ENCODE data around the gene HIVEP2.

HIVEP2 gene

DNA sequence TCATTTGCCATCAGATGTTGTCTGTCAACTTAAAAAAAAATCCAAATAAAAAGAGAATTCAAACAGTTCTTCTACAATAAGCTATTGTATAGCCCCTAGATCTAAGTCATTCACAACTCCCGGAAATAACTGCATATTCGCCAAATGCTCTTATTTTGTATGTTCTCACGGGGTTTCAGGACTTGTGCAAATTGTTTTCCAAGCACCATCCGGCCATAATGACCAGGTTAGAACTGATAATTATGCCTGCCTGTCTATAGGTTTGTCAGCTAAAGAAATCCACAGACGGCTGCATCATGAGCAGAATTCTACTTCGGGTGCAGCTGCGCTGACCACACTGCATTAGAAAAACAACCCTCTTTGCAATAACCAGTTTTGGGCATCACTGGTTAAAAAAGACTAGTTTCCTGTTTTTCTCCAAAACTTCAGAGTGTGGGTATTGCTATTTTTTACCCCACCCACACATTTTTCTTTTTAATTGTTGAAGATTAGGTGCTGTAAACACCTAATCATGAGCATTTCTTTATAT lies 87.7 kb downstream of the HIVEP2 start:
- no peak for DNase-seq

DNA sequence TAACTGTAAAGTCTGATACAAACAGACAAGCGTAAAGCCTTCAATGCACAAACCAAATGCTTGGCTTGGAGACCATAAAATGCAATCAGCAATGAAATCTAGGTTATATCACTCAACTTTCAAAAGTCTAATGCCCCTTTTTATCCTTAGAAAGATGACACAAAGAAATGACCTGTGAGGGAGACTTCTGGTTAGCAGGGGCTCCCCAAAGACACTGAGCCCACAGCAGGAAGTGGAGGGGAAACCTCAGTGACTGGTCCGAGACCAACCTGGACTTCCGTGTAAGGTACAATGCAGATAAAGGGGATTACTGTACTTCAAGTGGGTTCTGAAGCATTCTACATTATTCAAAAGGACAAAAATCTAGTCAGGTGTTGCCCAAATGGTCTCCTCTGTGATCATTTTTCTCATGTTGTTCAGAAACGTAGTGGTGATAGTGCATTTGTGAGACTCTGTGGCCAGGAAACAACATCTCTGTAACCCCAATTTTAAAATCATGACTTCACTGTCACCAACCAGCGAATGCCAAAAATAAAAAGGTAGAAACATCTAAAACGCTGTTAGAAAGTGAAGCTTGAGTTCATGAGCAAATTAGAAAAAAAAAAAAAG lies 88.2 kb downstream of the HIVEP2 start:
- DNase-seq: no peak

DNA sequence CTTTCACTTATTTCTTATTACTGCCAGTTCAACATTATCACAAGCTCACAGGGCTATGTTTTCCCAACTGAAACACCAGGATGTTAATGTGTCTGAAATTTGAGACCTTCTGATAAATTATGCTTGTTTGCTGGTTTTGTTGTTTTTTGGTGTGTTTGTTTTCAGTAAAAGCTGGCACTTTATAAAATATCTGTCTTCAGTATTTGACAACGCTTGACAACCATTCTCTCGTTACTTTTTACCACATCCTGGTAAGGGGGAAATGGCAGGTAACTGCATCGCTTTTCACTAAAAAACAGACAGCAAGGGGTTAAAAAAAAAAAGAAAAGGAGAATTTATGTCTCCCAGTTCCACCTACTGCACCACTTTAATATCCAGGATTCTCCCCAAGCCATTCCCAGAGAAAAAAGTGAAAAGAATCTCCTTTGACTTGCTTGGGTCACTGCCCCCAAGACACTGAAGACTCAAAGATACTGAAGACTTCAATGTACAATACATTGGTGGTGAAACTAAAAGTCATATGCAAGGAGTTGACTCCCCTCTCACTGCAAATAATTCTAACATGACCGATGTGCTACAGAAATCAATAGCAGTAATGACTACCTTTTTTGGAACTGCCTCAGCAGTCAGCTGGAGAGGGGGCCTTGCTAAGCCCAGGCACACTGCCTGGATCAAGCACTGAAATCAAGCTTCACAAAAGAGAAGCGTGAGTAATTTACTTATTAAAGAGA lies 88.9 kb downstream of the HIVEP2 start:
- DNase-seq: peak; percentile 41

DNA sequence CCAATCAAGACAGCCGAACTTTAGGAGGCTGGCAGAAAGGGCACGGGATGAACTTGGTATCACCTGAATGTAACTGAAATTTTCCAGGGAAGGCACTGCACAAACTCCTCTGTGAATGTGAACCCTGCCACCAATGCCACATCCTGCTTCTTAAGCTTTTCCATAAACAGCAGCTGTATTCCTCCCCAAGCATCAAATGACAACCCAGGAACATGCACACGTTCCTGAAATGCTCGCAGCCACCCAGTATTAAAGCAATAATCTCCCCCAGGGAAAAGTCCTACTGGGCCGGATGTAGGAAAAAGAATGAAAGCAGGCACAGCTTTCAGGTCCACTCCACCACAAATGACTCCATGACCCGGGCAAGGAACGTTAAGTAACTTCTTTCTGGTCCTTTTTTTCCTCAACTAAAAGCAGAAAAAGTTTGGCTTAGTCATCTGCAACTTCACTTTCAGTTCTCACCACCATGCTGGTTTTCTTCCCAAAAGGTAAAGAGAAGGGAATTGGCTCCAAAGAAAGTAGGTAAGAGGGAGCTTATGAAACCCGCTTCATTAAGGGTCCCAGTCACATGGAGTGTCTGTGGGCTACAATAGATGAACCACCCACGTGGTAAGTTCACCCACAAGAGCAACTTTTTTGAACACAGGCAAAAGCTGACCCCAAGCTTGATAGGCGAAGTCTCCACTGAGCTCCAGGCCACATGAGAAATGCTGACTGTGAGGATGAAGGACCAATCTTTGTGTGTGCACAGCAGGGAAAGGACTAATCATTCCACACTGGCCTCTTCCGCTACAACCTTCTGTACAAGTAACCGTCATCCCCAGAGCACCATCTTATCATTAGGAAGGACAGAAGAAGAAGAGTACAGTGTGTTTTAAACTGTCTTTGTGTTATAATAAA lies 90.1 kb downstream of the HIVEP2 start:
- no peak for DNase-seq

DNA sequence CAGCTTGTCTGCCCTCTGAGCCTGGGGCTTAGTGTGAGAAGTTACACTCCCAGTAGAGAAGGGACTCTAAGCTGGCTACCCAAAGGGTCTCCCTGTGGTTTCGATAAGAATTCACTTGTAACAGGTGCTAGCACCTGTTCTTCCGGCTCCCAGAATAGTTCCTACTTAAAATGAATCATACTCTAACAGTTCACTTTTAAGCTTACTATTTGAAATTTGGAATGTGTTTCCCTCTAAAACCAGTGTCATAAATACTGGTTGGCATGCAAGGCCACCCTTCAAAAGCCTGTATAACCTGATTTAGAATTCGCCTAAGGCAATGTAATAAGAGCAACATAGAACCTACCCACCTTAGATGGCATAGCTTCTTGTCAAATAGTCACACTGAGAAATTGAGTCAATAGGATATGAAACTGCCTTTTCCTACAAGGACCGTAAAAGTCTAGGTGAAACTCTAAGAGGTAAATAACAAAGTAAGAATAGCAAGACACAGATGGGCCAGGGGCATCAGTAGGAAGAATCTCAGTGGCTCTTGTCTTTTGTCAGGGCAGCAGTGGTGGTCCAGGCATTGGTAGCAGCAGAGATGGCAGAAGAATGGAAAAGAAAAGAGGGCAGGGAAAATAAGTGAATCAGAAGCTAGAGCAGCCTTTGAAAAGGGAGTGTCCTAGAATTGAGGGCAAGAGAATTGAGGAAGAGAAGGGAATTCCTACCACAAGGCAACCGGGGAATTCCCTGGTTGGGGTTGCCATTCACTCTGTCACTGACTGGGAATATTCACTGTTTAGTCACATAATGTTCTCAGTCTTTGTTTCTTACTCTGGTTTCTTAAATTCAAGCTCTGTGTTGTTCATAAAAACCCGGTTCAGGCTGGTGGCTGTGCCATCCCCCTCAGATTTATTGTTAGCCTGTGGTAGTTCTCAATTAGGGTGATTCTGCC lies 91.5 kb downstream of the HIVEP2 start:
- DNase-seq: no peak

DNA sequence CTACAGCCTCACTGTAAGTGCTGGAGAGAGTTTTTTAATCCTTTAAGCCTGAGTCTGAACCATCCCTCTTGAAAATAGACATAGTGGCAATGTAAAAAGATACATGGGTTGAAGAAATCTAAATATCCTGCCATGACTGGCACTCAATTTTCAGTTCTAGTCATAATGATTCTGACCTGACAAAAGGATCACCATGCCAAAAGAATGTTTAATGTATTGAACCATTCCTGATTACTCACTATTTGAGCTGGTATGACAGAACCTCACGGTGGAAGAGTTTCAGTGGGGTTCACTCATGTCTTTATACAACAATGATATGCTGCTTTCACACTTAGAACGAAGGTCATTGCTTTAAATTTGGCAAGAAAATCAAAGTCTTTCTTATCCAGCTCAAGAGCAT lies 93.4 kb downstream of the HIVEP2 start:
- no peak for DNase-seq

DNA sequence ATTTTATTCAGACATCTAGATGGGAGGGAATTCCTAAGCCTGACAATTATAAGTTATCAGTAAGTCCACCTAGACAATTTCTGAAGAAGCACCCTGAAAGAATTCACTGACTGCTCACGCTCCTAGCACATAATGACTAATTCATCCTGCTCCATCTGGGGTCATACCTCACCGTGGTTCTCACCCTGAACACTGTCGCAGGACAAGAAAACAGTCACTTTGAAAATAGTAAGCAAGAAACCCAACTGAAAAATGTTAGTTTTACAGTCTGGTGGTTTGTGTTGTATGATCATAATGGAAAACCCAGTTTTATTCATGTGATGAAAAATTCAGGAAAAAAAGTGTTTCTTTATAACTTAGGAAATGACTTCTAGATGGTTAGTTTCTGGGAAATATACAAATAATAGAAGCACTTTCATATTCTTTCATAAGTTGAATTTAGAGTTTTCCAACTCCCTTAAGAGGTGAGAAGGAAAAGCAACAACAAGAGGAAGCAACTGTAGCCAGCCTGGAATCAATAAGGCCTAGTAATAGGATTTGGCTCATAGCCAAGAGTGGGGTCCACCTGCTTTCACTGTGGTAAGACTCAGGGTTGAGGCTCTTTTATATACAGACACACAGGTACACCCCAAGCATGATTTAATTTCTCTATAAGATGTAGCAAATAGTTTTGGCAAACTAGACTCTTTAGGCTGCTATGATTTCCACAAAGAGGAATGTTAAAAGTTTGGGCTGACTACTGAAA lies 94.1 kb downstream of the HIVEP2 start:
- DNase-seq: peak; percentile 40

DNA sequence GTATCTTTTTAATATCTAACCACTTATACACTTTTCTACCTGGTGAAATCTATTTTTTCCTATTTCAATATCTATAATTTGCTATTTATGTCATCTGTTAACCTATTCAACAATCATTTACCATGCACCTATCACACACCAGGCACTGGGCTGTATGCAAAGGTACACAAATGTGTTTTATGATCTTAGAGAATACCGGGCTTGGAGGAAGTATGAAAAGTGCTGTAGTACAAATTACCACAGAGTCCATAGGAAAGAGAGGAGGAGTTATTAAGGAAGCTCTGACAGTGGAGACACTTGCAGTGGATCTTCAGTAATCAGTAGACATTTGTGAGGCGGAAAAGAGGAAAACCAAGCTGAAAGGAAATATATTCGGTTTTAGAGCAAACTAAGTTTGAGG lies 96.0 kb downstream of the HIVEP2 start:
- no peak for DNase-seq

DNA sequence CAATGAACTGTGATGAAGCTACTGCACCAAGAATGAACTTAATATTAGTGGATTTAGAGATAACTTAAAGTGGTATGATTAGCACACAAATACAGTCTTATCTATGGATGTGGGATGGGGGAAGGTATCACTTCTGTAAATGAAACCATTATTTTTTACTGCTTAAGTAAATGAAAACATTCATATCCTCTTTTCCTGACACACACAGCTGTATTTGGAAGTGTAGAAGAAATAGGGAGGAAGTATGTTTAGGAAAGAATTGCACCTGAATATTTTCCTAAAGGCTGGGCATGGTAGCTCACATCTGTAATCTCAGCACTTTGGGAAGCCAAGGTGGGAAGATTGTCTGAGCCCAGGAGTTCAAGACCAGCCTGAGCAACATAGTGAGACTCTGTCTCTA lies 96.8 kb downstream of the HIVEP2 start:
- no peak for DNase-seq

DNA sequence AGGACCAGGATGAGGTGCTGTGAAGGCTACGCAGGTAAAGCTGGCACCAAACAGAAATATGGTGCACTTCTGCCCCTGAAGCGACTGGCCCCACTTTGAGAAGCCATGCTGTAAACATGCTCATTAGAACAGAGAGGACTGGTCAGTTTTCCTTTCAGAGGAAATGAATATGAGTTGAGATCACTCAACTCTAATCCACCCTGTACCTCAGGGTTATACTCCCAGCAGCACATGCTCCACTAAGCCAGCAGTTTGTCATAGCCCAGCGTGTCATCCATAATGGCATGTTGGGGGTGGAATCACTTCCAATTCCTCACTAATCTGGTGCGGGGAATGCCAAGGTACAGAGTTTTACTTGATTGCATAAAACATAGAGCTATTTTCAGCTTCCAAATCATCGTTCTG lies 98.1 kb downstream of the HIVEP2 start:
- no peak for DNase-seq

DNA sequence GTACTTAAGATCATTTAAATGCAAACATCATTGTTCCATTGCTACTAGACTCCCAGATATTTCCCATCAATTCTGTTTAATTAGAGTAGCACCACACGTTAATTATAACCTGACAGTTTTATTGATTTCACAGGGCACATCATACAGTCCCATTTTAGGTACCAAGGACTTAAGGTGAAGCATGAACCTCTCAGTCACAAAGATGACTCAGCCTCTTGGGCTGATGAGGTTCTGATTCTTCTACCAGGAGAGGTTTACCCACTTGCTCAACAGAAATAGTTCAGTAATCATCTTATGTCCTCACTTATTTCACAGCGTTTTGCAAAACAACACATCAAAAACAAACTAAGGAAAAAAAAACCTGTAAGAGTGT lies 98.5 kb downstream of the HIVEP2 start:
- no peak for DNase-seq

DNA sequence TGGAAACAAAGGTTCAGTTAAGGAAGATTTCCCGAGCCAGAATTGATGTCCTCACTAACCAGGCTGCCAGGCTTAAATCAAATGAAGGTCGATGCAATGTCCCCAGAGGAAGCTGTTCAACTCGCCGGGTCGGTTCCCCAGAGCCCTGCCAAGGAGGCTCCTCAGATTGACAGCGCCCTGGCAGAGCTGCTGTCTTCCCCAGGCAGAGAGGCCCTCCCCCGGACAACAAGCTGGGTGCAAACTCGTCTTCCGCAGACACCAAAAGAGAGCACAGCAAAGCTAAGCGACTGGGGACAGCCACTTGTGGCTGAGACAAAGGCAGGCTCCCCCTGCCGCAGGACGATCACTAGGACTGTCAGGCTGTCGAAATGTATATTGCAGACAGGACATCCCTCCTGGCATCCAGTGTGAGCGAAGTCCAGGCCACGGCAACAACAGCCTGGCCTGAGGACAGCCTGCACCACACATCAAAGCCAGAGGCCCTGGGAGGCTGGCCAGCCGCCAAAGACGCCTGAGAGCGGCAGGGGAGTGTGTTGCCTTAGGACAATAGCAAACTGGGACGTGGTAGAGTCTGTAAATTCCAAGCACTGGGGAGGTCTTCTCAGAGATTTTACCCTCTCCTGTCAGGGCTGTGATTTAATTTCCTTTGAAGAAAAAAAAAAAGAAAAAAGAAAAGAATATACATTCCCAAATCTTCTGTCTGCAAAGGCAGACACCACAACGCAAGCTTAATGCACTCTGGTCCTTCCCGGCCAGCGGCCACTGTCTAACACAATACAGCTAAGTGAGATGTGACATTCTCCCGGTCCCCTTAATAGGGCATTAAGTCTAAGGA lies 99.1 kb downstream of the HIVEP2 start:
- peak; percentile 37 for DNase-seq

DNA sequence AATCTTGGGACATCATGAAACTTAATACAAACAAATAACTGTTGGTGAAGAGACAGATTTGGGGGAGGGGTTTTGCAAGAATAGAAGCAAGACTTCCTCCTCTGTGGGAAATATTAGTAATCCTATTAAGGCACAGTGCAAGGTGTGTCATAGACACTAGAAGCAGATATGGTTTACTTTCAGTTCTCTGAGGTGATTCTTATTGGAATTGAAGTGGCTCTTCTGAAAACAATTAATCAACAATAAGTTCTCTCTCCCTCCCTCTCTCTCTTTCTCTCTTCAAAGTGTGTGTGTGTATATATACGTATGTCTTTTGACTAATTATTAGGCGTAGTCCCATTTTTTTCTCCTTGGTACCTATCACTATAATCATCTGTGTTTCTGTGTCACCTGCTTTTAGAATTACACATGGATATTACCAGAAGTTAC lies 99.8 kb downstream of the HIVEP2 start:
- DNase-seq: no peak

DNA sequence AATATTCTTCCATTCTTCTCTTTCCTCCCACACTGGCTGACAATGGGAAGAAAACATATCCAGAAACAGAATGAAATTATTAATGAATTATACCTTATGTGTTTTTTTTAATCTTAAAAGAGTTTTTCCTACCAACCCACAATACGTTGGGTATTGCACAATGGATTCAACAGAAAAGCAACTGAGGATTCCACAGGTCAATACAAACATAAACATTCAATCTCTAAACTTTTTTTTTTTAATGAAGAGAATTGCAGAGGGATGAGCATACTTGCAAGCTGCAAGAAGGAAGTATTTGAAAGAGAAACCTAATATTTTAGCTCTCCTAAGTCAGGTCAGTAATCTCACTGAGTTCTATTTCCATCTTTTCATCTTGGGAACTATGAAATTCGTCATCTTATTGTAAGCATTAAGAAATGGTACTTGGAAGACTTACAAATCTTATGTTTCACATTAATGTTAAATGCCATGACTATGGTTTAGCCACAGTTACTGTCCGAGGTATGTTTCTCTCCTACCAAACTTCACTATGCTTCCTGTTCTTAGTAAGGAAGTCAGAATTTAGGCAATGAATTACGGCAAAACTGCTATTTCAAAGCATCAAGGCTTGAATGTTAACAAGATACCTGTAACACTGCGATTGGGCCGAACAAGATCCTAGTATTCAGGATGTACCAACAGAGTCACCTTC lies 100.8 kb downstream of the HIVEP2 start:
- no peak for DNase-seq

DNA sequence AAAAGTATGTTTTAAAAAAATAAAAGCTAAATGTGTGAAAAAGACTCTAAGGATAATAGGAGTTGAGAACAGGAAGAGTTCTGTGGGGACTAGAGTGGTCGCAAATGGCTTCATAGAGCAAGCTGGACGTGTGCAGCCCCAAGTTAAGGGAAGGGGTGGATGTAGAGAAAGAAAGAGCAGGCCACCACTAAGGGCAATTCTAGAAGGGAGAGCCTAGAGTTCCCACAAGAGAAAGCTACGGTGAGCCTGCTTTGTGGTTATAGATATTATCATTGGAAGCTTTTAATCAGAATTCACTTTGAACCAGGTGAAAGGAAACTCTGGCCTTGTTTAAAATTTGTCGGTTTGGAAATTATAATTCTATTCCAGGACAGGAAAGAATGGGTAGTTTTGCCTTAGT lies 101.6 kb downstream of the HIVEP2 start:
- DNase-seq: no peak

DNA sequence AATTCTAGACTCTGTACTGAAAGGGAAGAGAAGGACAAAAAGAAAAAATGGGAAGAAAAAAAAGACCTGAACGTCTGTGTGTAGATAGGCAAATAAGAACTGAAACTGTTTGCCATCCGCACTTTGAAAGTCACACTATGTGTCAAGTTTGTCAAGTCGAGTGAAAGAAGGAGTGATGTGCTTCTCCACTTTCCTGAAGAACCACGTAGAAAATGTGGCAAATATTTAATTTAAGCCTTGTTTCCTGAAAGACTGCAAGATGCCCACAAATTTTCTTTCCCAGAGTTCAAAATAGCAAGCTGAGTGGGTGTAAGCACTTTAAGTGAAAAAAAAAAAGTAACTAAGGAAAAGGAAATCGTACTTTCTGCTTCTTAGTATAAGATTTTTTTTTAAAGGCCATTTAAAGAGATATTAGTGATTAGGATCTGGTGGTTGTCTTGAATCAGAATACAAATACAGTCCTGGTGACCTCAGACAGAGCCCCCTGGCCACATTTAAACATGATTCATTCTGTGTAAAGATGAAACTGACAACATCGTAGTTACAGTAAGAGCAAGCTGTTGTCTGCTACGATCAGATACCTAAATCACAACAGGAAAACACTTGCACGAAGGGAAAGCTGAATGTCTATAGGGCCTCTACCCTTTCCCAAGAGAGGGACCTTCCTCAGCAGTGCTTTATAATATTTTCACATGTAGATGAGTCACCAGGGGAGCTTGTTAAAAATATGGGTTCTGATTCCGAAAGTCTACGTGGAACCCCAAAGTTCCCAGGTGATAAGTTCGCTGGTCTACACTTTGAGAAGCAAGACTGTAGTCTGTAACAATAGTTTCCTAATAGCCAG lies 102.3 kb downstream of the HIVEP2 start:
- peak; percentile 54 for DNase-seq

DNA sequence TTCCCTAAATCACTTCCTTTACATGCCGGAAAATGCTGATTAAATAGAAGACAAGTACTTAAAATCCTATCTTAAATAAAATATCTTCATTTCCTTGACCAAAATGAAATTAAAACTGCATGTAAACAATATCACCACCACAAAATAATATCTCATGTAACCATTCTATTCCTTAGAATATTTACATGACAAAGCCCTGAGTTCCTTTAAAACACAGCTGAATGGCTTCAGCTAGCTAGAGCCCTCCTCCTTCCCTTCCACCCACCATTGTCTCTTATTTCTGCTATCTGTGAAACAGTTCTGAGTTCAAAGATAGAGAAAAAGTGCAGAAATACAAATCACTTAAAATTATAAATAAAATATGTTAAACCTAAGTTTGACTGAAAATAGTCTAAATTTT lies 103.1 kb downstream of the HIVEP2 start:
- DNase-seq: no peak

DNA sequence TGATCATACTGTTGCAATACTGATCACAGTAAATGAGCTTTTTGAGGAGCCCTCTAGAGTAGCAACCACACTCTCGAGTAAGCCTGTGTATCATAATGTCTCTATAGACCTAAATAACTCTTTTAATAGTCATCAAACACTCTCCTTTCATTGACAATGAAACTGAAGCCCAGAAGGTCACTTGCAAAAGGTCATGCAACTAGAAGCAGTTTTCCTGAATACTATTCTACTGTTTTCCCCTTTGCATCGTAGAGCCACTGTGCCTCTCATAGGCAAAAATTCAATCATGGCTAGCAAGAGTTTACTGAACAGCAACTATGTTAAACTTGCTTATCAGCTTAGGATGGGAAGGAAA lies 105.3 kb downstream of the HIVEP2 start:
- DNase-seq: no peak

Data from activated naive CD4-positive, alpha-beta T cell treated with anti-CD3 and anti-CD28 coated beads, Interleukin-2, amount 50 U/mL, for 16 hours (primary cell).